GM21390 (cell line): ENCODE data around the gene DNAJC3.
"Not testable (repeated sequence)": the region's sequence is repeated elsewhere in the genome, so short reads cannot be mapped to it uniquely, and the experiment has no call there.

Experiments used
- ATAC-seq: cut with Tn5 transposase; IDR thresholded peaks from one replicate; pipeline ENCODE4 v1.9.1; 2021; ENCODE audit not compliant: unreplicated experiment

The DNAJC3 gene

DNA sequence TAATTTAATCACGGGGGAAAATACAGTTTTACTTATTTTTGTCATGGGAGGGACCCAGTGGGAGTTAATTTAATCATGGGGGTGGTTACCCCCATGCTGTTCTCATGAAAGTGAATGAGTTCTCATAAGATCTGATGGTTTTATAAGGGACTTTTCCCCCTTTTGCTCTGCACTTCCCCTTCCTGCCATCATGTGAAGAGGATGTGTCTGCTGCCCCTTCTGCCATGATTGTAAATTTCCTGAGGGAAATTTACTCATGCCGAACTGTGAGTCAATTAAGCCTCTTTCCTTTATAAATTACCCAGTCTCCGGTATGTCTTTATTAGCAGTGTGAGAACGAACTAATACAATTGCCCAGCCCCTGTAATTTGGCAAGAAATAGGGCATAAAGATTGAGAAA lies 35.9 kb downstream of the DNAJC3 start:
- ATAC-seq = not testable (repeated sequence)

DNA sequence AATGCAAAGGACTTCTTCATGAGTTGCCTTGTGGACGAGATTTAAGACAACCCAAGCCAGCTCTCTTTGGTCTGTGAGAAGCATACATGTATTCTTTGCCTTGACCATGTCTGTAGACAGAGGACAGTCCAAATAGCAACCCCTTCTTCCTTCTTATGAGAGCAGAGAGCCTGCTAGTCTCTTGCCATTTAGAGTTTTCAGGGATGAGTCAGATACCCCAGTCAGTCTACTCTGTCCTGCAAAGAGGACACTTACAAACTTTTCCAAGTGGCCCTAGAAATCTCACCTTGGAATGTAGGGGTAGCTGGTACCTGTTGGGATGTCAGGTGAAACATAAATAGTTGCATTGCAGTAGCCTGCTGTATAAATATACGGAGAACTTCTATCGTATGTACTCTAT lies 36.7 kb downstream of the DNAJC3 start:
- no peak for ATAC-seq

GRCh38 chr13:95714142-95714832 lies 37.3 kb downstream of the DNAJC3 start:
- no peak for ATAC-seq

DNA sequence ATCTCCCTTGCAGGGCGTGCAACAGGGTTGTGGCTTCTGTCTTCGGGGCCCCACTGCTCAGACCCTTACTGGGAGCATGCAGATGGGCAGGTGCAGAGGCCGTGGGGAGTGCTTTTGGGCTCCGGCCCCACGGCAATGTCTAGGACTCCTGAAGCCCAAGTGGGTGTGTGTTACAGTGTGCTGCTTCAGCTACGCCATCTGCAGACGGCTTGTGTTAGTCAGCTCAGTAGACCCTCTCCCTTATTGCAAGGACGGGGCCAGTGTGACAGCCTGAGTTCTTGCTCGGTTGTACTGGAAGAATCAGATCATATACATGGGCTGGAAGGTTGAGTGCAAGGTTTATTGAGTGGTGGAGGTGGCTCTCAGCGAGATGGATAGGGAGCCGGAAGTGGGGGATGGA lies 39.3 kb downstream of the DNAJC3 start:
- no peak for ATAC-seq

DNA sequence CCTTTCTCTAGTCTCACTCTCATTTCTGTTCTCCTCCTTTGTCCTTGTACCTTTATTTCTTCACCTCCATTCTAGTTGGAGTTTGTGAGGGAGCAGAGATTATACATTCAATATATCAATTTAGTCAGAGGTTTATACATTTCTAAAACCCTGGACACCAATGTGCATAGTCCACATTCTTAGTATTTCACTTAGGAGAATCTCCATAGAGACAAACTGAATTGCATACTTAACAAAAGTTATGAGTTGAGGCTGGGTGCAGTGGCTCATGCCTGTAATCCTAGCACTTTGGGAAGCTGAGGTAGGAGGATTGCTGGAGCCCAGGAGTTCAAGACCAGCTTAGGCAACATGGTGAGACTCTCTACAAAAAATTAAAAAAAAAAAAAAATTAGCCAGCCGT lies 45.3 kb downstream of the DNAJC3 start:
- ATAC-seq = no peak

GRCh38 chr13:95723438-95723837 lies 46.5 kb downstream of the DNAJC3 start:
- ATAC-seq = no peak

GRCh38 chr13:95724252-95724651 lies 47.3 kb downstream of the DNAJC3 start:
- ATAC-seq = no peak

- no peak for ATAC-seq
Measured at GRCh38 chr13:95726876-95727275, 49.9 kb downstream of the DNAJC3 start.

GRCh38 chr13:95728957-95729356 lies 52.0 kb downstream of the DNAJC3 start:
- ATAC-seq = no peak

GRCh38 chr13:95734124-95734523 lies 57.2 kb downstream of the DNAJC3 start:
- no peak for ATAC-seq

DNA sequence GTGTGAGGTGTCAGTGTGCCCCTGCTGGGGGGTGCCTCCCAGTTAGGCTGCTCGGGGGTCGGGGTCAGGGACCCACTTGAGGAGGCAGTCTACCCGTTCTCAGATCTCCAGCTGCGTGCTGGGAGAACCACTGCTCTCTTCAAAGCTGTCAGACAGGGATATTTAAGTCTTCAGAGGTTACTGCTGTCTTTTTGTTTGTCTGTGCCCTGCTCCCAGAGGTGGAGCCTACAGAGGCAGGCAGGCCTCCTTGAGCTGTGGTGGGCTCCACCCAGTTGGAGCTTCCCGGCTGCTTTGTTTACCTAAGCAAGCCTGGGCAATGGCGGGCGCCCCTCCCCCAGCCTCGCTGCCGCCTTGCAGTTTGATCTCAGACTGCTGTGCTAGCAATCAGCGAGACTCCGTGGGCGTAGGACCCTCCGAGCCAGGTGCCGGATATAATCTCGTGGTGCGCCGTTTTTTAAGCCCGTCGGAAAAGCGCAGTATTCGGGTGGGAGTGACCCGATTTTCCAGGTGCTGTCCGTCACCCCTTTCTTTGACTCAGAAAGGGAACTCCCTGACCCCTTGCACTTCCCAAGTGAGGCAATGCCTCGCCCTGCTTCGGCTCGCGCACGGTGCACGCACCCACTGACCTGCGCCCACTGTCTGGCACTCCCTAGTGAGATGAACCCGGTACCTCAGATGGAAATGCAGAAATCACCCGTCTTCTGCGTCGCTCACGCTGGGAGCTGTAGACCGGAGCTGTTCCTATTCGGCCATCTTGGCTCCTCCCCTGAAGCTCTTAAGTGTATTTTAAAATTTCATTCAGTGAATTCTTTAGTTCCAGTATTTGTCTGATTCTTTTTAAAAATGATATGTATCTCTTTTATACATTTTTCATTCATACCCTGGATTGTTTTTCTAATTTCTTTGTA lies 63.4 kb downstream of the DNAJC3 start:
- not testable (repeated sequence) for ATAC-seq

DNA sequence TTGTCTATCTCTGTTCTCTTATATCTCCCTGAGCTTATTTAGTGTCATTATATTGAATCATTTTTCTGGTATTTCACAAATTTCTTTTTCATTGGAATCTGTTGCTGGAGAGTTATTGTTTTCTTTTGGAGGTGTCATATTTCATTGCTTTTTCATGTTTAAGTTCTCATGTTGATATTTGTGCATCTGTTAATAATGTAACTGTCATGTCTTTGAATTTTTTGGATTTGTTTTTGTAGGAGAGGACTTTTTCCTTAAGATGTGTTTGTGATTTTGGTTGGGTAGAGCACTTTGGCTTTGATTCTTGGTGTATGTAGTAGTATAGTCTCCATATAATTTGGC lies 64.0 kb downstream of the DNAJC3 start:
- ATAC-seq = no peak

DNA sequence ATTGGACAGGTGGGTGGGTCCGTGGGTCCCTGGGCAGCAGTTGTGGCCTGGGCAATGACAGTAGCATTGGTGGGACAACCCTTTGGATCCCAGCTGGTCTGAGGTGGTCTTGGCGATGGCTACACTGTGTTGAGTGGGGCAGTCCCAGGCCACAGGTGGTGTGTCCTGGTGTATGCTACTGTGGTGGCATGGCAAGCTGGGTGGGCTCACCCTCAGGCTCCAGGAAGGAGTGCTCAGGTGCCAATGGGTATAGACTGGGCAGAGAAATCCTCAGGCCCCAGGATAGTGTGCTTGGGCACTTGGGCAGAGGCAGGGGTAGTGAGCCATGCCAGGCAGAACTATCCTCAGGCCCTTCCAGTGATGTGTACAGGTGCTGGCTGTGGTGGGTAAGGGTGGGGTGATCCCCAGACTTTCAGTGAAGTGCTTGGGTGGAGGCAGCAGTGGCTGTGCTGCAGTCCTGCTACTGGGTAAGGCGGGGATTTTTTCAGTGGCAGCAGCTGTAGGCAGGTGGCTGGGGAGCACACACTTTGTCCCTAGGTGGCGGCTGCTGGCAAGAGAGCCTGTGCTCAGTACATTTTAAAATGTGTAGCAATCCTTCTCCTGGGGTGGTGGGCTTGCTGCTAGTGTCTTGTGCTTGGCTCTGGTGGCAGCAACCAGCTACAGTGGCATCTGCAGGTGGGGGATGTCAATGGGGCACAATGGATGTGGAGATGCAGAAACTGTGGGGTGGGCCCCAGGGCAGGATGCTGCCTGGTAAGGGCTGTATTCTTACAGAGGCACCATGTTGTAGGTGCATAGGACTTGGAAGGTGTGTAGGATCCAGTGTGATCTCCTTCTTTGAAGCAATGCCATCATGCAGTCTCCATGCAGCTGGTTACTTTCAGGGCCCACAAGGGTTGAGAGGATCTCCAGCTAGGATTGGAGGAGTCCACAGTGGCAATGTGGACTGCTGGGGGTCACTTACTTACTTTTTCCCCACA lies 64.9 kb downstream of the DNAJC3 start:
- ATAC-seq = no peak

- no peak for ATAC-seq
Measured at GRCh38 chr13:95743192-95743591, 66.3 kb downstream of the DNAJC3 start.

DNA sequence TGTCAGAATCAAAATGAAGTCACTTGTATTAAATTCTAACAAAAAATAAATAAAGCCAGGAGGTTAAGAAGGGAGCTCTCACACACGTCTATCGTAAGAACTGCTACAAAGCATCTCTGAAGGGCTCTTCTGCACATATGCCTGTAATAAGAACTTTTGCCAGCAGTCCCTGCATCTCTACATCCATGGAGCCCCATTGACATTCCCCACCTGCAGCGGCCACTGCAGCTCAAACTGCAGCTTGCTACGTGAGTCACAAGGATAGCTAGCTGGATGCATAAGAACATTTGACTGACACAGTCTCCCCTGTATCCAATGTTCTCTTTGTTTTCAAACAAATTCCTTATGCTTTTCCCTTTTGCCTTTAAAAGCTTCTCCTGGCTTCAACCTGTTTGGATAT lies 68.3 kb downstream of the DNAJC3 start:
- ATAC-seq = no peak

- ATAC-seq = no peak
Measured at GRCh38 chr13:95745752-95746151, 68.8 kb downstream of the DNAJC3 start.

DNA sequence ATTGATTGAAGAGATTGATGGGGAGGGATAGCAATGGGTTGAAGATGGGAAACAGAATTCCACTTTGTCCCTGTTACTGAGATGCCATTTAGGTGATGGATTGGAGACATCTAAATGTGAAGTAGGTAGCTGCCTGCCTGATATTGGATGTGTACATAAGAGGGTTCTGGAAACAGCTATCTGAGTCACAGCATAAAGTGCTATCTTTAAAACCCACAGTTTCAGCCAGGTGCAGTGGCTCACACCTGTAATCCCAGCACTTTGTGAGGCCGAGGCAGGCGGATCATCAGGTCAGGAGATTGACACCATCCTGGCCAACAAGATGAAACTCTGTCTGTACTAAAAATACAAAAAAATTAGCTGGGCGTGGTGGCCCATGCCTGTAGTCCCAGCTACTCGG lies 72.6 kb downstream of the DNAJC3 start:
- no peak for ATAC-seq

DNA sequence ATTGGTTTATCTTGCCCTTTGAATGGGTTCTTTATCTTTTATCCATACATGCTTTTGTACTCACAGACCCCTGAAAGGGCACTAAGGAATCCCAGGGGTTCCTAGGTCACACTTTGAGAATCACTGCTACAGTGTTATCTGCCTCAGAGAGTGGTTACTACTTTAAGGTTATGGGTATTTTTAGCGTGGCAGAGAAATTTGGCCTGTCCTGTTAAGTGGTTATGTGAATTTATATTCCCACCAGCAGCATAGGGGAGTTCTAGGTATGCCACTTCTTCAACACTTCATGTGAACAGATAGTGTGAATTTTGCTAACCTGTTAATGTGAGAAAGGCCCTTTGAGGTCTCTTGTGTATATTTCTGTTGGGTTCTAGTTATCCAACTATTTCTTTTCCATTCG lies 75.7 kb downstream of the DNAJC3 start:
- no peak for ATAC-seq

DNA sequence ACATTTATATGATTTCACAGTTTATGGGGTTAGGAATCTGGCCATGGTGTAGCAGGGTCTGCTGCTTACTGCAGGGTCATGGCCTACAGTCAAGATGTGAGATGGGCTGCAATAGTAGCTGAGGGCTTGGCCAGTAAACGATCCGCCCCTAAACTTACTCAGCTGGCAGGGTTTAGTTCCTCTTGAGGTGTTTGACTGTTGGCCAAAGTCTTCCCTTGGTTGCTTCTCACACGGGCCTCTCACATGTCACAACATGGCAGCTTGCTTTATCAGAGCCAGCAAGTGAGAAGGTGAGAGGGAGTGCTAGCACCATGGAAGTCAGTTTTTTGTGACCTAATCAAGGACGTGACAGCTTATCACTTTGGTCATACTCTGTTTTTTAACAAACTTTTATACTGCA lies 77.1 kb downstream of the DNAJC3 start:
- ATAC-seq = no peak

DNA sequence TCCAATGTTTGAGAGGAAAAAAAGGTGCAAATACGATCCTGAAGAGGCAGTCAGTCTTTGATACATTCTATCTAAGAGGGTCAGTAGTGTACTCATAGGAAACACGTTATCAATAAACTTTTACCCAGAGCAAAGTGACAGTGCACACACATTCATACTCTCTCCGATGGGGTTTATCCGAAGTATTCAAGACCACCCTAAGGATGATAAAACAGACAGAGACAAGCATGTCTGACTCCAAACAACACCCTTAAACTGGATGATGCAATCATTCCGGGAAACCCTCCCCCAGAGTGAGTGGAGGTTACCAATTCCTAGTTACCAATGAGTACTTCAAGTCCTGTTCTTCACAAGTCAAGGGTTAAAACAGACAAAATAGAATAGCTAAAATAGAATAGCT lies 79.1 kb downstream of the DNAJC3 start:
- ATAC-seq = no peak

- not testable (repeated sequence) for ATAC-seq
Measured at GRCh38 chr13:95762626-95763025, 85.7 kb downstream of the DNAJC3 start.
